Measurements from ENCODE around the gene EIF4G3.

Gene EIF4G3

DNA sequence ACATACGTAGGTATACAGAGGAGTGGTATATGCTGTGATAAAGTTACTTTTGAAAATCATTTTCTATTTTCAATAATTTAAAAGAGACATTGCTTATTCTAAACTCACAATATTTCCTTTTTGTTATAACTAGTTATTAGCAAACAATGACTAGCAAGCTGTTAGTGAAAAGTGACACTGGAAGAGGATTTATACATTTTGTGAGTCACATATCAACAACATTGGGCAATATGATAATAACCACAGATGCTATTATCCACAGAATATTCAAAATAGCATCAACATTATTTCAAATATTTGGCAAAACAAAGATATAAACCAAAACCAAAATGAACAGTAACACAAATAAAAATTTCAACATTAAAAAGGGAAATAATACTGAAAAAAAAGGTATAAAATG, 285.6 kb downstream of the EIF4G3 start:
- ATAC-seq (ENCODE audit: low read depth) (no peak), DNase-seq (ENCODE audit: low spot score) (no peak)
- Histone ChIP-seq H3K36me3 (ENCODE audit: low read depth) (peaks cover 24% of the 10 kb centered on the region), H3K27ac (ENCODE audit: poor library complexity, severe bottlenecking) (no peak overlapping the region), H3K4me3 (ENCODE audit: severe bottlenecking) (no peak overlapping the region), H3K27me3 (ENCODE audit: insufficient read depth, poor library complexity, severe bottlenecking) (no peaks in the 10 kb centered on the region), H3K9me3 (ENCODE audit: severe bottlenecking) (no peaks in the 10 kb centered on the region), H3K4me1 (ENCODE audit: insufficient read depth, poor library complexity, severe bottlenecking) (peaks cover 6% of the 10 kb centered on the region)
- TF ChIP-seq, protein P1, sequence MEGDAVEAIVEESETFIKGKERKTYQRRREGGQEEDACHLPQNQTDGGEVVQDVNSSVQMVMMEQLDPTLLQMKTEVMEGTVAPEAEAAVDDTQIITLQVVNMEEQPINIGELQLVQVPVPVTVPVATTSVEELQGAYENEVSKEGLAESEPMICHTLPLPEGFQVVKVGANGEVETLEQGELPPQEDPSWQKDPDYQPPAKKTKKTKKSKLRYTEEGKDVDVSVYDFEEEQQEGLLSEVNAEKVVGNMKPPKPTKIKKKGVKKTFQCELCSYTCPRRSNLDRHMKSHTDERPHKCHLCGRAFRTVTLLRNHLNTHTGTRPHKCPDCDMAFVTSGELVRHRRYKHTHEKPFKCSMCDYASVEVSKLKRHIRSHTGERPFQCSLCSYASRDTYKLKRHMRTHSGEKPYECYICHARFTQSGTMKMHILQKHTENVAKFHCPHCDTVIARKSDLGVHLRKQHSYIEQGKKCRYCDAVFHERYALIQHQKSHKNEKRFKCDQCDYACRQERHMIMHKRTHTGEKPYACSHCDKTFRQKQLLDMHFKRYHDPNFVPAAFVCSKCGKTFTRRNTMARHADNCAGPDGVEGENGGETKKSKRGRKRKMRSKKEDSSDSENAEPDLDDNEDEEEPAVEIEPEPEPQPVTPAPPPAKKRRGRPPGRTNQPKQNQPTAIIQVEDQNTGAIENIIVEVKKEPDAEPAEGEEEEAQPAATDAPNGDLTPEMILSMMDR (IDR thresholded peaks at IDR 0.05; ENCODE audit: poor library complexity, severe bottlenecking): no peak

DNA sequence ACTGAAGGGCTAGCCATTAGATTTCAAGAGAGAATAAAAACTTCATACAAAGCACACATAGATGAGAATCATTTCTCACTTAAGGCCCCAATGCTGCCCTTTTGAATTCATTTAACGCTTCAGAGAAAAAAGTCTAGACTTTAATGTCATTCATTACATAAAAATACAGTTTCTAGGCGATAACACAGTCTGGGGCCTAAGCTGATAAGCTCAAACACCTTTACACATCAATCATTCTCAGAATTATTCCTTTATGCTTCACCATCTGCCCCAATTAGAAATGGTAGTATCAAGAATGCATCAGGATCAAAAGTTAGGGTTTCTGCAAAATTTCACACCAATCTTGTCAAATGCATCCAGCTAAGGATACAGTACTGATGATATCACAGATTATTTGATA, 289.5 kb downstream of the EIF4G3 start:
- DNase-seq (ENCODE audit: low spot score) (no peak), ATAC-seq (ENCODE audit: low read depth) (no peak)
- peaks cover under 1% of the 10 kb centered on the region for H3K36me3 ChIP-seq (ENCODE audit: low read depth)
- no peaks in the 10 kb centered on the region for H3K27me3 ChIP-seq (ENCODE audit: insufficient read depth, poor library complexity, severe bottlenecking)
- TF ChIP-seq, protein P1 (IDR thresholded peaks at IDR 0.05; ENCODE audit: poor library complexity, severe bottlenecking): no peak
- H3K4me1 ChIP-seq (ENCODE audit: insufficient read depth, poor library complexity, severe bottlenecking): peaks cover 22% of the 10 kb centered on the region
- no peak overlapping the region for H3K27ac ChIP-seq (ENCODE audit: poor library complexity, severe bottlenecking)
- no peak overlapping the region for H3K4me3 ChIP-seq (ENCODE audit: severe bottlenecking)
- H3K9me3 ChIP-seq (ENCODE audit: severe bottlenecking): no peaks in the 10 kb centered on the region

DNA sequence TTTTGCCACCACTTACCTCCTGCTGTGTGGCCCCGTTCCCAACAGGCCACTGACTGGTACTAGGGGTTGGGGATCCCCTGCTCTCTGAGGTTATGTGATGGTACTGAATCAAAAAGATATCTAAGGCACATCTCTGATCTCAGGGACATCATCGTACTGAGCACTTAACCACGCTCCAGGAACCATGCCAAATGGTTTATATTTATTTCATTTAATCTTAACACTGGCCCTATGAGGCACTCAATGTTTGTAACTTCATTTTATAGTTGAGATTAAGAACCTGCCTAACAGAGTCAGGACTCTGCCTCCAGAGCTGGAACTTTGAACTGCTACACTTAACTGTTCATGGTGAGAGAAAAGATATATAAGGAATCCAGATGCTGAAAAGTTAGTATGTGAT, 291.6 kb downstream of the EIF4G3 start:
- TF ChIP-seq, protein P1 (IDR thresholded peaks at IDR 0.05; ENCODE audit: poor library complexity, severe bottlenecking): no peak
- Histone ChIP-seq H3K4me1 (ENCODE audit: insufficient read depth, poor library complexity, severe bottlenecking) (peaks cover 22% of the 10 kb centered on the region), H3K36me3 (ENCODE audit: low read depth) (peaks cover 2% of the 10 kb centered on the region; the same call in 1 of the 2 replicates), H3K27me3 (ENCODE audit: insufficient read depth, poor library complexity, severe bottlenecking) (no peaks in the 10 kb centered on the region), H3K27ac (ENCODE audit: poor library complexity, severe bottlenecking) (peak overlapping the region; percentile 71), H3K9me3 (ENCODE audit: severe bottlenecking) (no peaks in the 10 kb centered on the region), H3K4me3 (ENCODE audit: severe bottlenecking) (no peak overlapping the region)
- ATAC-seq (ENCODE audit: low read depth) (no peak), DNase-seq (ENCODE audit: low spot score) (no peak)

DNA sequence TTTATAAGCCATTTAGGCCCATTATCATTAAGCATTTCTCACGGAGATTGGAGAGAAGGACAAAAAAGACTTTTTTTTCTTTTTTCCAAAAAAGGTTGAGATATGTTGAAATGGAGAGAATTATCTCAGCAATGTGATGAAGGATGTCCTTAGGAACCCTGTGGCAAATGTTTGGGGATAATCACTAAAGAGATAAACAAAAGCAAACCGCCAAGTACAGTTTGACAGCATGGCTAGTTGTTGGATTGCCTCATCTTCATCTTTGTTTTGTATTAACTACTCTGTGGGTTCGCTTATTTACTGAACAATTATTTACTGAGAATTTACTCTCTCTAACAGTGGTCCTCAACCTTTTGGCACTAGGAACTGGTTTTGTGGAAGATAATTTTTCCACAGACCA, 292.2 kb downstream of the EIF4G3 start:
- H3K27ac ChIP-seq (ENCODE audit: poor library complexity, severe bottlenecking): peak overlapping the region; percentile 71
- no peaks in the 10 kb centered on the region for H3K9me3 ChIP-seq (ENCODE audit: severe bottlenecking)
- ATAC-seq (ENCODE audit: low read depth) (no peak), DNase-seq (ENCODE audit: low spot score) (no peak)
- H3K4me3 ChIP-seq (ENCODE audit: severe bottlenecking): no peak overlapping the region
- TF ChIP-seq, protein P1 (IDR thresholded peaks at IDR 0.05; ENCODE audit: poor library complexity, severe bottlenecking): no peak
- no peaks in the 10 kb centered on the region for H3K27me3 ChIP-seq (ENCODE audit: insufficient read depth, poor library complexity, severe bottlenecking)
- peaks cover 8% of the 10 kb centered on the region for H3K36me3 ChIP-seq (ENCODE audit: low read depth)
- H3K4me1 ChIP-seq (ENCODE audit: insufficient read depth, poor library complexity, severe bottlenecking): peaks cover 22% of the 10 kb centered on the region

DNA sequence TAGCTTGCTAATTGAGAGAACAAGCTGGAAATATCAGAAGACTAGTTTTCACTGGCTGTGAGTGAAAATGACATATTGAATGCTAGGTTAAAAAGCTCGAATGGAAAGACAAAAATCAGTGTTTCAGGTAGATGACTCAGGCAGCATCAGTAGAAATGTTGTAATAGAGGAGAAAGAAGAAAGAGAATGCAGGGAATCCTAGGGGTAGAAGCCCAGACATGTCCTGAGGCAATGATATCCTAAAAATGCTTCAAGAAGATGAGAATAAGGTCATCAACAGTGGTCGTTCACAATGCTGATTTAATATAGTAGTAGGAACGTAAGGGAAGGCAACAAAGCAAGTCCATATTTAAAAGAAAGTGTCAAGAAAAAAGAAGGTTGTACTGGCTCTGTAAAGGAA, 292.9 kb downstream of the EIF4G3 start:
- TF ChIP-seq, protein P1 (IDR thresholded peaks at IDR 0.05; ENCODE audit: poor library complexity, severe bottlenecking): no peak
- ATAC-seq (ENCODE audit: low read depth): peak; percentile 96

More for the DNA sequence above, 292.9 kb downstream of the EIF4G3 start:
- no peak for DNase-seq (ENCODE audit: low spot score)
- Histone ChIP-seq H3K36me3 (ENCODE audit: low read depth) (peaks cover 15% of the 10 kb centered on the region), H3K9me3 (ENCODE audit: severe bottlenecking) (no peaks in the 10 kb centered on the region), H3K27ac (ENCODE audit: poor library complexity, severe bottlenecking) (peak overlapping the region; percentile 71), H3K4me1 (ENCODE audit: insufficient read depth, poor library complexity, severe bottlenecking) (peaks cover 22% of the 10 kb centered on the region), H3K27me3 (ENCODE audit: insufficient read depth, poor library complexity, severe bottlenecking) (no peaks in the 10 kb centered on the region), H3K4me3 (ENCODE audit: severe bottlenecking) (no peak overlapping the region)

Data from RWPE2 (cell line).